Prostate gland (tissue), 2 donors: ENCODE measurements around the gene FBXO22.

Experiments used
- POLR2A ChIP-seq: fragments of 450-650 bp; IDR thresholded peaks from one replicate; pipeline ENCODE4 v1.6.1; 2016; ENCODE audit warnings: antibody characterized with exemption, mild to moderate bottlenecking
- TF ChIP-seq, protein P1 (sequence below), 4 experiments: fragments of 200-600 bp in 2 of 4; fragments of 450-650 bp in 2 of 4; sonication (generic) in 2 of 4; IDR thresholded peaks; 1 replicate in 3 of 4; 2 replicates in 1 of 4; pipeline ENCODE4 v1.5.1; 2016 to 2019; ENCODE audit warnings: antibody characterized with exemption in 4 of 4, mild to moderate bottlenecking in 2 of 4, moderate library complexity in 2 of 4

DNA sequence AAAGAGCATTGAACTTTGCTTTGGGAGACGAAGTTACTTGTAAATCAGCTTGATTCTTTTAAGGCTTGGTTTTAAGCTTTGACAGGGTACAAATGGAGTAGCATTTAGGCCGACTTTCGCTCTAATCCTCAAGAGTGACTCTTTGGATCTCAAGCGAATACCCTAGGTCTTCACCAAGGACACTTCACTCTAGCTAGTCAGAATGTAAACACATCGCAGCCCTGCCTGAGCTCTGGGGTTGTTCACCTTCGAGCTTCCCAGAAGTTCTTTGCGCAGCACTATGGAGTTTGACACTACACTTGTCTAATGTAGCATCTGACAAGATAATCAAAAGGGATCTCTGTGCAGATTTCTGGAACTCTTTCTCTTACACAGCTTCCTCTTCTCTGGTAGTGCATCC is 86.2 kb downstream of the FBXO22 start:
- TF ChIP-seq, protein P1, sequence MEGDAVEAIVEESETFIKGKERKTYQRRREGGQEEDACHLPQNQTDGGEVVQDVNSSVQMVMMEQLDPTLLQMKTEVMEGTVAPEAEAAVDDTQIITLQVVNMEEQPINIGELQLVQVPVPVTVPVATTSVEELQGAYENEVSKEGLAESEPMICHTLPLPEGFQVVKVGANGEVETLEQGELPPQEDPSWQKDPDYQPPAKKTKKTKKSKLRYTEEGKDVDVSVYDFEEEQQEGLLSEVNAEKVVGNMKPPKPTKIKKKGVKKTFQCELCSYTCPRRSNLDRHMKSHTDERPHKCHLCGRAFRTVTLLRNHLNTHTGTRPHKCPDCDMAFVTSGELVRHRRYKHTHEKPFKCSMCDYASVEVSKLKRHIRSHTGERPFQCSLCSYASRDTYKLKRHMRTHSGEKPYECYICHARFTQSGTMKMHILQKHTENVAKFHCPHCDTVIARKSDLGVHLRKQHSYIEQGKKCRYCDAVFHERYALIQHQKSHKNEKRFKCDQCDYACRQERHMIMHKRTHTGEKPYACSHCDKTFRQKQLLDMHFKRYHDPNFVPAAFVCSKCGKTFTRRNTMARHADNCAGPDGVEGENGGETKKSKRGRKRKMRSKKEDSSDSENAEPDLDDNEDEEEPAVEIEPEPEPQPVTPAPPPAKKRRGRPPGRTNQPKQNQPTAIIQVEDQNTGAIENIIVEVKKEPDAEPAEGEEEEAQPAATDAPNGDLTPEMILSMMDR (IDR thresholded peaks at IDR 0.05): no peak
- no peak for TF ChIP-seq POLR2A
